Activated T-cell treated with anti-CD3 and anti-CD28 coated beads, Interleukin-2, amount 50 U/mL, for 4 hours (primary cell): Measurements from ENCODE around the gene ALDH3B2. TPM values are rescaled to one million over a fixed set of nuclear protein-coding genes. Genes with fewer than 3 reads are reported as not detected.
A peak's percentile ranks its signal among the peaks of the same experiment; 100 is the strongest.
"Not testable (repeated sequence)": the region's sequence is repeated elsewhere in the genome, so short reads cannot be mapped to it uniquely, and the experiment has no call there.

ENCODE experiments used
- ATAC-seq, 2 donors: fragments of 200-7000 bp; cut with Tn5 transposase; one replicate each; pipeline ENCODE4 v1.10.0; 2021
- DNase-seq: peaks from one replicate; pipeline ENCODE4 v3.0.0-alpha.2; 2020
- H3K27me3 Mint-ChIP-seq: one replicate; pipeline ENCODE4 v1.8.0; 2021; ENCODE audit warnings: low read depth, mixed read lengths
- H3K36me3 Mint-ChIP-seq: one replicate; pipeline ENCODE4 v1.8.0; 2022; ENCODE audit warnings: mixed read lengths; ENCODE audit not compliant: insufficient read depth
- H3K4me1 Mint-ChIP-seq: one replicate; pipeline ENCODE4 v1.8.0; 2021; ENCODE audit warnings: low read depth, mixed read lengths
- H3K4me3 Mint-ChIP-seq: one replicate; pipeline ENCODE4 v1.8.0; 2021; ENCODE audit warnings: mild to moderate bottlenecking, moderate library complexity, mixed read lengths
- H3K9me3 Mint-ChIP-seq: one replicate; pipeline ENCODE4 v1.8.0; 2021; ENCODE audit warnings: mixed read lengths
- total RNA-seq, 3 donors: library from RNA; stranded (reverse); gene quantifications; one replicate each; pipeline ENCODE4 v1.2.1, GENCODE V29; 2021

Gene ALDH3B2
- total RNA-seq, 3 donors from 2014 or later, result not detected

DNA sequence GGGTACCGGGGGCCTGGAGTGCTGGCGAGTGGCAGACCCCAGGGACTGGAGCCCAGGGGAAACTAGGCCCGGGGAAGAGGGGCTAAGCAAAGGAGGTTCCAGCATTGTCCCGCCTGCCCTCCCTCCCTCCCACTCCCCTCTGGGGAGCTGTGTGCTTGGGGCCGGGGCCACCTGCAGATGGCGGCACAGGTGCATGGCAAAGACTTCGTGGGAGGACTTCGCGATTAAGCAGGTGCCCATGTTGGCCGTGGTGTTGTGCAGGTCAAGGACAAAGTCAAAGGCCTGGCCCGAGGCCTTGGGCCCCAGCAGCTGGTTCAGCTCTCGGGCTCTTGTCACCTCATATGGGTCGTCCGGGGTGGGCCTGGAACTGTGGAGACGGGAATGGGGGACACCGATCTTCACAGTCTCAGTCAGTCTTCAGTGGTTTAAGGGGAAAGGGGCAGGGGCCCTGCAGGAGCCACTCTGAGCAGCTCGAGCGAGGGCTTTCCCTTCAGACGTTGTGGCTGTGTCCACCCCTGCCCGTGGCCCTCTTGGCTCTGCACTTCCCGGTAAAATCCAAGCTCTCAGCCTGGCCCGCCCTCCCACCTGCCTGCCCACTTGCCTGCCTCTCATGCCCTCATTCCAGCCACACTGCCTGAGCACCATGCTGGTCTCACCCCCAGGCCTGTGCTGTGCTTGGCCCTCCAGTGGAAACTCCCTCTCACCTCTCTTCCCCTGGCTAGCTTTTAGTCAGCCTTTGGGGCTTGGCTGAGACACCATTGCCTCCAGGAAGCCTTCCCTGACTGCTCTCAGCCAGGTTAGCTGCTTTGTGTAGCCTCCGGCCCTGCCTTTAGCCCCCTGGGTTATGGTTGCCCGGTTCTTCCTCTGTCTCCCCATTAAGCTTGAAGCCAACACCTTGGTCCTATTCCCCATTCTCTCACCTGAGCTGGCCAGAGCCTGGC lies 28.6 kb downstream of the ALDH3B2 start:
- Mint-ChIP-seq H3K4me1 (peaks cover 35% of the 10 kb centered on the region), H3K4me3 (no peak overlapping the region), H3K27me3 (no peaks in the 10 kb centered on the region), H3K9me3 (no peaks in the 10 kb centered on the region), H3K36me3 (no peaks in the 10 kb centered on the region)
- ATAC-seq, result no peak
- no peak for DNase-seq

DNA sequence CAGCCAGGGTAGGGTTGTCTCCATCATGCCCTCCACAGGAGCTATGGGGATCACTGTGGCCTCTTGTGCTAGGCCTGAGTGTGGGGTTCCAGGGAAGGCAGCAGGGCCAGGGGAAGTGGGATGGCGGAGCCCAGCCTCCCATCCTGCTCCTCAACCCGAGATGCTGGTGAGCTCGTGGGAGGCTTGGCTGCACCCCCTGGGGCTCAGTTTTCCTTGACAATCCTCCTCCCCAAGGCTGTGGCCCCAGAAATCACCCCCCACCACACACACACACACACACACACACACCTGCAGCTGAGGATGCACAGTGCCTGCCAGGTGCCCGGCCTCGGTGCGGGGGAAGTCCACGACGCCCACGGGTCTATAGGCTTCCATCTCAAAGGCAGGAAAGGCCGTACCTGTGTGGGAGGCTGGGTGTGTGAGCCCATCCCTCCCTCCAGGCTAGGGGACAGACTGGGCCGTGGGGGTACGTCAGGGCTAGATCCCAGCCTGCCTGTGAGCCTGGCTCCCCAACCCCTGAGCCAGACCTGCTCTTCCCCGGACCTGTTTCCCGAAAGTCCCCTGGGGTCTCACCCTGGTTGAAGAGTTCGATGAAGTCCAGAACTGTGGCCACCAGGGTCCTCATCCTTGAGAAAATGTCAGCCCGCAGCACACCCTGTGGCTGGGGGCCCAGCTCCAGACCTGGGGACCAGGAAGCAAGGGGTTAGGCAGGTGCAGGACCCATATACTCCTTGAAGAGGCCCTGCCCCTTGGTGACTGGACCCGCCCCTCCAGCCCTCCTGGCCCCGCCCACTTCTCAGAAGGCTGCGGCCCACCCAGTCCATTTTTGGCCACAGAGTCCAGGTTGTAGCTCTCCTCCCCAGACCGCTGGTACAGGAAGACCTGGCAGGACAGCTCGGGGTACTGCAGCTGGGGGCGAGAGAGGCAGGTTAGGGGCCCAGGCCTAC lies 29.7 kb downstream of the ALDH3B2 start:
- H3K4me3 Mint-ChIP-seq, result no peak overlapping the region
- no peak for ATAC-seq
- H3K4me1 Mint-ChIP-seq, result peaks cover 28% of the 10 kb centered on the region
- DNase-seq, result no peak
- no peaks in the 10 kb centered on the region for H3K9me3 Mint-ChIP-seq
- no peaks in the 10 kb centered on the region for H3K27me3 Mint-ChIP-seq
- H3K36me3 Mint-ChIP-seq, result no peaks in the 10 kb centered on the region

DNA sequence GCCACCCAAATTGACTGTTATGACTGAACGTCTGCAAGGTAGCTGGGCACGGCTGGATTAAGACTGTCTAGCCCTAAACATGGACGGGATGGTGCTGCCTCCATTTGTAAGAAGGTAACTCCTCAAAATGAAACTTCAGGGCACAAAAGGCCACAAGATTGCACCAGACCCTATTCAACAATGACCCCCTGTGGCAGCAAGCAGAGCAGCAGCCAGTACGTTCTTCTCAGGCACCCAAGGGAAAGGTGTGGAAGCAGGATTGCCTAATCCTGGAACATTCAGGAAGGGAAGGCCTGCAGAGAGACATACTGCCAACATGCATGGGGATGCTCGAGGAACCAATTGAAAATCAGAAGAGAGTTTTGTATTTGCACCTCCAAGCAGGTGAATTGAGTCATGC lies 30.4 kb downstream of the ALDH3B2 start:
- ATAC-seq (no peak), DNase-seq (no peak)
- Mint-ChIP-seq H3K36me3 (no peaks in the 10 kb centered on the region), H3K27me3 (no peaks in the 10 kb centered on the region), H3K4me1 (peaks cover 22% of the 10 kb centered on the region), H3K9me3 (no peaks in the 10 kb centered on the region), H3K4me3 (no peak overlapping the region)

DNA sequence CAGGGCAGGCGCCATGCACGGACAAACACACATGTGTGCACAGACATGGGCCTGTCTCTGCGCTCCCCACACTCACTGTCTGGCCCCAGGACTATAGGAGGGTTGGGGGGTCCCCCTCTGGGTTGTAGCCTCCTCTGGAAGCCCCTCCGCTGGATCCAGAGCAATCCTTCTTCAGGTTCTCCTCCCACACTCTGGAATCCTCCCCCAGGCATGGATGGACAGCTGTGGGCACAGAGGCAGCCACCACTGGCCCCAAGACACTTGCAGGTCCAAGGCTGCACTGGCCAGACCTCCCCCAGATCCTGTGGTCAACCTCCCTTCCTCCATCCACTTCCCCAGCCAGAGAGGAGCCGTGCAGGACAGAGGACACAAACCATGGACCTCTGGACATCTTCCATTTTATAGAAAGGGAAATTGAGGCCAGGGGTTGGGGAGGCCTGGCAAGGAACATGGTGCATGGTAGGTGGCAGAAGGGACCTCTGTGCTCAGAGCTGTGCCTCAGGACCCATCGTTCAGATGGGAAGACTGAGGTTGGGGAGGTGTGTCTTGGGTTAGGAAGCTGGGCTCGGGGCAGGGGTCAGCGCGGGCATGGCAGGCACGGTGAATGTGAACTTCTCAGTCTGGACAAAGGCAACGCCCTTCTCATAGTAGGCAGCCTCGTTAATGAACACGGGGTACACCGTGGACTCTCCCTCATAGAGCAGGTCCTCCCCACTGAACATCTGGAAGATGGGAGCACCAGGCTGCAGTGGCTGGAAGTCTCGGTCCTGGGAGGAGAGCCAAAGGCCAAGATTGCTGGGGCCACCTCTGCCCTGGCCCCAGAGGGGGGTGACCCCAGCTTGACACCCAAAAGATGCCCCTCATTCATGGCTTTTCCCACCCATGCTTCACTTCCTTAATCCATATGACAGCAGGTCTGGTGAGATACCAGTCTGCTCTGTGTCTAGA lies 32.0 kb downstream of the ALDH3B2 start:
- DNase-seq (no peak), ATAC-seq (no peak)
- no peaks in the 10 kb centered on the region for H3K36me3 Mint-ChIP-seq
- no peaks in the 10 kb centered on the region for H3K27me3 Mint-ChIP-seq
- no peaks in the 10 kb centered on the region for H3K9me3 Mint-ChIP-seq
- no peak overlapping the region for H3K4me3 Mint-ChIP-seq
- peaks cover 14% of the 10 kb centered on the region for H3K4me1 Mint-ChIP-seq

GRCh38 chr11:67641338-67642172 lies 32.9 kb downstream of the ALDH3B2 start:
- Mint-ChIP-seq H3K4me1 (peaks cover 6% of the 10 kb centered on the region), H3K4me3 (no peak overlapping the region), H3K36me3 (no peaks in the 10 kb centered on the region), H3K9me3 (no peaks in the 10 kb centered on the region), H3K27me3 (no peaks in the 10 kb centered on the region)
- ATAC-seq (no peak), DNase-seq (no peak)

DNA sequence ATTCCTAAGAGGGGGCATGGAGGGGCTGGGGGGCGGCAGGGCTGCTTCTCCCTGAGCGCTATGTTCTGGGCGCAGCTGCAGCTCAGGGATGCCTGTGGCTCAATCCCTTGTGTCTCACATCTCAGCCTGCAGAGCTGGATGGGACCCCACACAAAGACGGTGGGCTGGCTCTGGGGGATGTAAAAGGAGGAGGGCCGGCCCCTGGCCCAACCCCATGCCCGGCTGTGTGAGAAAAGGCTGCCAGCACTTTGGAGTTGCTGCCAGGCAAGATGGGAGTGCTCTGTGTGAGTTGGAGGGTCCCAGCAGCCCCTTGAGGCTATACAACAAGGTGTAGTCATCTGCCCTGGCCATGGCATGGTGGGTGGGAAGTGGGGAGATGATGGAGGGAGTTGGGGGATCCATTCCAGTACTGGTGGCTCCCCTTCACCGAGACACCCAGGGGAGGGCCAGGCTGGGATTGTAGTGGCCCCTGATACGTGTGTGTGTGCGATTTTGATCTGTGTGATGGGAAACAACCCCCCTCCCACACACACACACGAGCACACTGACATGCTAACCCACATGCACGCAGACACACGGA lies 33.6 kb downstream of the ALDH3B2 start:
- no peaks in the 10 kb centered on the region for H3K27me3 Mint-ChIP-seq
- H3K9me3 Mint-ChIP-seq, result no peaks in the 10 kb centered on the region
- no peak overlapping the region for H3K4me3 Mint-ChIP-seq
- no peak for ATAC-seq
- H3K4me1 Mint-ChIP-seq, result no peaks in the 10 kb centered on the region
- DNase-seq, result no peak
- no peaks in the 10 kb centered on the region for H3K36me3 Mint-ChIP-seq

- no peaks in the 10 kb centered on the region for H3K27me3 Mint-ChIP-seq
- ATAC-seq, result peak; percentile 86 to 88
- H3K4me3 Mint-ChIP-seq, result no peak overlapping the region
Observed at GRCh38 chr11:67640021-67640757, 34.2 kb downstream of the ALDH3B2 start.

DNA sequence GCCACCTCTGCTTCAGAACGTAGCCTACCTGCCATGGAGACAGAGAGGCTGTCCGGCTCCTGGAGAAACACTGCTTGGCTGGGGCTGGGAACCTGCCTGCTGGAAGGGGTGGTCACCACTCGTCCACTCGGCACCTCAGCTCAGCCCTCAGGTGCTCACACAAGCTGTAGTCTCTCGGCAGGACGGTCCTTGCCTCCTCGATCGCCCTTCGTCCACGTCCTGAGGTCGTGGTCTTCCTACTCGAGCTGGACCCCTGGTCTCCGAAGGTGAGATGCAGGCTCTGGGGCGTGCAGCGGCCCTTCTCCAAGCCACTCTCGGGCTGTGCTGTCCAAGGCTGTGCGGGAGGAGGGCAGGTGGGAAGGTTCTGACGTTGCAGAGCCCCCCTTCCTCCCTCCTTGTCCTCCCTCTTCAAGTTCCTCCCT lies 35.0 kb downstream of the ALDH3B2 start, which contains the start of gene TBX10:
TSS of gene TBX10 (minus strand) at position 326 of the 422 bp plus-strand sequence. CDS start at position 35, 291 bp downstream.
- ATAC-seq, result no peak
- no peaks in the 10 kb centered on the region for H3K9me3 Mint-ChIP-seq
- H3K4me3 Mint-ChIP-seq, result no peak within 1 kb of the TSS
- no peak for DNase-seq
- no peaks in the 10 kb centered on the region for H3K4me1 Mint-ChIP-seq
- H3K36me3 Mint-ChIP-seq, result no peaks in the 10 kb centered on the region
- H3K27me3 Mint-ChIP-seq, result no peaks in the 10 kb centered on the region

More at GRCh38 chr11:67640021-67640757, 34.2 kb downstream of the ALDH3B2 start:
- Mint-ChIP-seq H3K9me3 (no peaks in the 10 kb centered on the region), H3K4me1 (no peaks in the 10 kb centered on the region), H3K36me3 (no peaks in the 10 kb centered on the region)
- peak; percentile 47 for DNase-seq

GRCh38 chr11:67638535-67639437 lies 35.6 kb downstream of the ALDH3B2 start:
- no peaks in the 10 kb centered on the region for H3K36me3 Mint-ChIP-seq
- no peak overlapping the region for H3K4me3 Mint-ChIP-seq
- no peaks in the 10 kb centered on the region for H3K27me3 Mint-ChIP-seq
- H3K4me1 Mint-ChIP-seq, result no peaks in the 10 kb centered on the region
- DNase-seq (no peak), ATAC-seq (no peak)
- no peaks in the 10 kb centered on the region for H3K9me3 Mint-ChIP-seq

- not testable (repeated sequence) for H3K4me3 Mint-ChIP-seq, H3K27me3 Mint-ChIP-seq, H3K9me3 Mint-ChIP-seq, ATAC-seq, H3K36me3 Mint-ChIP-seq, H3K4me1 Mint-ChIP-seq, DNase-seq
Observed at GRCh38 chr11:67637441-67637840, 37.0 kb downstream of the ALDH3B2 start.

- Mint-ChIP-seq H3K9me3 (no peaks in the 10 kb centered on the region), H3K4me1 (no peaks in the 10 kb centered on the region), H3K27me3 (no peaks in the 10 kb centered on the region), H3K36me3 (no peaks in the 10 kb centered on the region), H3K4me3 (no peak overlapping the region)
- ATAC-seq (no peak), DNase-seq (no peak)
Observed at GRCh38 chr11:67636962-67637361, 37.5 kb downstream of the ALDH3B2 start.
